ENCODE data around the gene ARV1. TPM values are rescaled to one million over a fixed set of nuclear protein-coding genes. Genes with fewer than 3 reads are reported as not detected.

ARV1 gene
- total RNA-seq, 1 experiment from 2014 or later: 8.0 TPM

- Histone ChIP-seq H3K79me1 (ENCODE audit: insufficient read depth, low read depth, low read length, poor library complexity, severe bottlenecking) (no peaks in the 10 kb centered on the region), H3K4ac (ENCODE audit: low read depth, low read length) (no peak overlapping the region), H2BK20ac (ENCODE audit: low read depth, low read length, poor library complexity, severe bottlenecking) (no peak overlapping the region), H2BK12ac (ENCODE audit: insufficient read length, low read depth, low read length) (no peak overlapping the region), H3K9ac (ENCODE audit: extremely low read depth, insufficient read length, low read length) (no peak overlapping the region), H4K8ac (replicated peaks; ENCODE audit: insufficient read length, low read depth, low read length) (no peak overlapping the region), H4K20me1 (ENCODE audit: control insufficient read depth, insufficient read depth, insufficient read length) (no peaks in the 10 kb centered on the region), H3K9me3 (ENCODE audit: control insufficient read depth, low read depth, low read length) (no peaks in the 10 kb centered on the region), H2AK5ac (ENCODE audit: insufficient read length, low read length) (no peak overlapping the region), H3K27me3 (ENCODE audit: insufficient read depth, low read length) (peaks cover 2% of the 10 kb centered on the region; the same call in 1 of the 2 replicates), H2BK15ac (ENCODE audit: low read depth, low read length) (no peak overlapping the region), H2BK120ac (ENCODE audit: low read depth, low read length, poor library complexity, severe bottlenecking) (no peak overlapping the region), H3K18ac (ENCODE audit: insufficient read length, low read depth, low read length) (no peak overlapping the region), H3K23ac (ENCODE audit: insufficient read length, low read depth, low read length) (no peak overlapping the region), H3T11ph (ENCODE audit: low read length) (no peak overlapping the region), H3K14ac (ENCODE audit: insufficient read depth, low read length) (no peak overlapping the region), H2BK5ac (ENCODE audit: insufficient read length, low read length) (no peak overlapping the region), H3K79me2 (ENCODE audit: insufficient read depth, low read length) (no peaks in the 10 kb centered on the region), H2AFZ (ENCODE audit: low read length) (no peak overlapping the region), H3K4me2 (ENCODE audit: insufficient read depth, insufficient read length, low read length) (no peak overlapping the region), H3K56ac (ENCODE audit: insufficient read length, low read depth, low read length) (no peak overlapping the region), H4K5ac (ENCODE audit: insufficient read length, low read depth, low read length) (no peak overlapping the region), H4K91ac (ENCODE audit: insufficient read length, low read depth, low read length) (no peak overlapping the region), H3K27ac (ENCODE audit: insufficient read length, low read depth, low read length) (no peak overlapping the region), H3K23me2 (ENCODE audit: insufficient read length, low read depth, low read length, poor library complexity, severe bottlenecking) (peaks cover 9% of the 10 kb centered on the region), H3K4me1 (ENCODE audit: insufficient read depth, low read length) (no peaks in the 10 kb centered on the region)
- Mint-ChIP-seq H3K36me3 (ENCODE audit: insufficient read depth in 1 of 3, low read depth in 3 of 3) (peaks cover 0 to 2% (median 0%) of the 10 kb centered on the region in 3 experiments; a peak in 1 of 7 replicates), H3K27ac (no peak overlapping the region), H3K4me1 (peaks cover 15 to 16% of the 10 kb centered on the region in 2 experiments), H3K27me3 (ENCODE audit: low read depth) (peaks cover 41% of the 10 kb centered on the region), H3K4me3 (no peak overlapping the region), H3K9me3 (no peaks in the 10 kb centered on the region)
- no peak for DNase-seq
- TF ChIP-seq CTCF (conservative IDR thresholded peaks at IDR 0.05): no peak
- WGBS (ENCODE audit: extremely low coverage, insufficient read length, low lambda C conversion rate): no CpG with 5 or more reads among the region's 3 CpGs
Observed at GRCh38 chr1:230975636-230976035, 3.3 kb upstream of the ARV1 start.
